Measurements from ENCODE around the gene GEMIN4.

The GEMIN4 gene

GRCh38 chr17:740240-741017, 11.6 kb downstream of the GEMIN4 start:
- no peak for DNase-seq

- DNase-seq: no peak
These were observed 14.4 kb downstream of the GEMIN4 start for GRCh38 chr17:737561-738113.

GRCh38 chr17:733743-734142, 18.3 kb downstream of the GEMIN4 start:
- no peak for DNase-seq

- DNase-seq: no peak
These were observed 19.0 kb downstream of the GEMIN4 start for GRCh38 chr17:732902-733720.

- no peak for DNase-seq
These were observed 19.8 kb downstream of the GEMIN4 start, which contains the start of gene TLCD3A for GRCh38 chr17:732067-732901. Gene TLCD3A, plus strand, starts transcription at chr17:732596. Its CDS starts 52 bp downstream, at chr17:732648.

- no peak for DNase-seq
These were observed 20.4 kb downstream of the GEMIN4 start for GRCh38 chr17:731644-732066.

GRCh38 chr17:728911-729310, 23.2 kb downstream of the GEMIN4 start:
- DNase-seq: no peak

- DNase-seq: no peak
These were observed 25.7 kb downstream of the GEMIN4 start for GRCh38 chr17:726271-726919.

GRCh38 chr17:725746-726145, 26.3 kb downstream of the GEMIN4 start:
- DNase-seq: no peak

GRCh38 chr17:725084-725483, 27.0 kb downstream of the GEMIN4 start:
- DNase-seq: no peak

- DNase-seq: no peak
These were observed 30.5 kb downstream of the GEMIN4 start for GRCh38 chr17:721540-721937.

GRCh38 chr17:720706-721539, 31.1 kb downstream of the GEMIN4 start:
- DNase-seq: no peak

GRCh38 chr17:718075-718474, 34.0 kb downstream of the GEMIN4 start:
- no peak for DNase-seq

GRCh38 chr17:708132-708531, 43.9 kb downstream of the GEMIN4 start:
- DNase-seq: no peak

GRCh38 chr17:705863-706262, 46.2 kb downstream of the GEMIN4 start:
- no peak for DNase-seq

GRCh38 chr17:705011-705410, 47.1 kb downstream of the GEMIN4 start:
- DNase-seq: no peak

- DNase-seq: no peak
These were observed 47.8 kb downstream of the GEMIN4 start for GRCh38 chr17:704111-704864.

GRCh38 chr17:703081-703875, 48.8 kb downstream of the GEMIN4 start:
- DNase-seq: no peak

- peak; percentile 20 for DNase-seq
These were observed 51.5 kb downstream of the GEMIN4 start for GRCh38 chr17:700504-701094.
